OCI-LY3 (cell line): ENCODE measurements around the gene DNAJC5.

Source experiments
- EZH2phosphoT487 ChIP-seq: fragments of 200-600 bp; shearing (Covaris generic); IDR thresholded peaks from 2 replicates; pipeline ENCODE4 v1.6.1; 2018; ENCODE audit warnings: antibody characterized with exemption, mixed run types, low read depth
- TF ChIP-seq, protein P1 (sequence below): fragments of 200-600, 300-600 bp; sonication (generic); IDR thresholded peaks from 2 replicates; pipeline ENCODE4 v1.5.1; 2014; ENCODE audit warnings: antibody characterized with exemption, low read length, low read depth

- TF ChIP-seq, protein P1, sequence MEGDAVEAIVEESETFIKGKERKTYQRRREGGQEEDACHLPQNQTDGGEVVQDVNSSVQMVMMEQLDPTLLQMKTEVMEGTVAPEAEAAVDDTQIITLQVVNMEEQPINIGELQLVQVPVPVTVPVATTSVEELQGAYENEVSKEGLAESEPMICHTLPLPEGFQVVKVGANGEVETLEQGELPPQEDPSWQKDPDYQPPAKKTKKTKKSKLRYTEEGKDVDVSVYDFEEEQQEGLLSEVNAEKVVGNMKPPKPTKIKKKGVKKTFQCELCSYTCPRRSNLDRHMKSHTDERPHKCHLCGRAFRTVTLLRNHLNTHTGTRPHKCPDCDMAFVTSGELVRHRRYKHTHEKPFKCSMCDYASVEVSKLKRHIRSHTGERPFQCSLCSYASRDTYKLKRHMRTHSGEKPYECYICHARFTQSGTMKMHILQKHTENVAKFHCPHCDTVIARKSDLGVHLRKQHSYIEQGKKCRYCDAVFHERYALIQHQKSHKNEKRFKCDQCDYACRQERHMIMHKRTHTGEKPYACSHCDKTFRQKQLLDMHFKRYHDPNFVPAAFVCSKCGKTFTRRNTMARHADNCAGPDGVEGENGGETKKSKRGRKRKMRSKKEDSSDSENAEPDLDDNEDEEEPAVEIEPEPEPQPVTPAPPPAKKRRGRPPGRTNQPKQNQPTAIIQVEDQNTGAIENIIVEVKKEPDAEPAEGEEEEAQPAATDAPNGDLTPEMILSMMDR = no peak
- TF ChIP-seq EZH2phosphoT487 = no peak
These were observed 45.7 kb downstream of the DNAJC5 start for GRCh38 chr20:63940472-63941266.
